B cell (primary cell): ENCODE data around the gene DOK7. TPM values are rescaled to one million over a fixed set of nuclear protein-coding genes. Genes with fewer than 3 reads are reported as not detected.

Experiments used
- ATAC-seq: fragments of 200-7000 bp; cut with Tn5 transposase; one replicate; pipeline ENCODE4 v1.10.0; 2021; ENCODE audit warnings: low read depth, mild to moderate bottlenecking, moderate number of reproducible peaks, moderate library complexity
- CTCF ChIA-PET: fragments of 350-600 bp; sonication (Branson Sonifier 250); formaldehyde crosslinking; loops from one replicate; lab custom pipeline; 2021; ENCODE audit warnings: antibody characterized with exemption, inconsistent platforms; lab: Charles Lee
- POLR2A ChIA-PET: fragments of 350-600 bp; sonication (Branson Sonifier 250); formaldehyde crosslinking; loops from one replicate; lab custom pipeline; 2021; ENCODE audit warnings: antibody characterized with exemption; lab: Charles Lee
- DNase-seq: peaks from one replicate; pipeline ENCODE4 v3.0.0; 2013
- H2AFZ ChIP-seq: 2 replicates; pipeline ENCODE4 v1.6.1; 2012; ENCODE audit warnings: mild to moderate bottlenecking, low read depth, low read length; ENCODE audit not compliant: insufficient read depth, poor library complexity, severe bottlenecking
- H3K27ac ChIP-seq, 2 donors: 1 replicate in 1 of 2; 2 replicates in 1 of 2; pipeline ENCODE4 v1.5.1; 2012 to 2013; ENCODE audit warnings: low read length in 2 of 2, mild to moderate bottlenecking in 2 of 2, moderate library complexity in 1 of 2
- H3K27me3 ChIP-seq, 4 experiments: fragments of 200-600 bp in 1 of 4; sonication (generic) in 1 of 4; replicated peaks in 1 of 4; 1 replicate in 2 of 4; 2 replicates in 2 of 4; pipeline versions ENCODE4 v1.6.1 to v1.7.0; 2013 to 2016; ENCODE audit warnings: low read length in 3 of 4, mild to moderate bottlenecking in 2 of 4, mixed read lengths in 1 of 4, moderate library complexity in 1 of 4; ENCODE audit not compliant: insufficient read depth in 4 of 4, control insufficient read depth in 3 of 4; ENCODE audit errors: control extremely low read depth in 1 of 4
- H3K36me3 ChIP-seq, 2 experiments: replicated peaks in 1 of 2; 1 replicate in 1 of 2; 2 replicates in 1 of 2; pipeline versions ENCODE4 v1.6.1 to v1.7.1; 2013; ENCODE audit warnings: low read length in 1 of 2; ENCODE audit not compliant: insufficient read depth in 2 of 2, control insufficient read depth in 1 of 2; ENCODE audit errors: control extremely low read depth in 1 of 2, extremely low read depth in 1 of 2
- H3K4me1 ChIP-seq, 2 donors: fragments of 200-600 bp in 1 of 2; sonication (generic) in 1 of 2; 1 replicate in 1 of 2; 2 replicates in 1 of 2; pipeline versions ENCODE4 v1.5.1 to v1.6.1; 2013 to 2017; ENCODE audit warnings: low read length in 2 of 2; ENCODE audit not compliant: control insufficient read depth in 2 of 2, insufficient read depth in 2 of 2
- H3K4me2 ChIP-seq: replicated peaks from 2 replicates; pipeline ENCODE3; 2012; ENCODE audit warnings: mild to moderate bottlenecking, low read depth, low read length; ENCODE audit not compliant: poor library complexity, severe bottlenecking
- H3K4me3 ChIP-seq, 5 experiments: fragments of 200-600 bp in 1 of 5; sonication (generic) in 1 of 5; 1 replicate in 3 of 5; 2 replicates in 2 of 5; pipeline versions ENCODE4 v1.5.1 to v1.7.0; 2011 to 2016; ENCODE audit warnings: low read length in 4 of 5, mild to moderate bottlenecking in 4 of 5, low read depth in 2 of 5, control low read depth in 1 of 5, moderate library complexity in 1 of 5; ENCODE audit not compliant: insufficient read depth in 1 of 5; ENCODE audit errors: control extremely low read depth in 1 of 5, extremely low read depth in 1 of 5
- H3K79me2 ChIP-seq: fragments of 200-600 bp; sonication (generic); one replicate; pipeline ENCODE4 v1.6.0; 2016; ENCODE audit warnings: low read length; ENCODE audit not compliant: control insufficient read depth, insufficient read depth
- H3K9ac ChIP-seq: fragments of 200-600 bp; sonication (generic); 2 replicates; pipeline ENCODE4 v1.6.1; 2017; ENCODE audit warnings: mild to moderate bottlenecking, low read length, moderate library complexity
- H3K9me3 ChIP-seq, 3 donors: one replicate each; pipeline versions ENCODE4 v1.6.1 to v1.7.1; 2013; ENCODE audit warnings: low read length in 2 of 3; ENCODE audit not compliant: control insufficient read depth in 2 of 3, insufficient read depth in 1 of 3; ENCODE audit errors: control extremely low read depth in 1 of 3
- H4K20me1 ChIP-seq: 2 replicates; pipeline ENCODE4 v1.6.0; 2012; ENCODE audit warnings: mild to moderate bottlenecking, low read length; ENCODE audit not compliant: insufficient read depth, control insufficient read depth, poor library complexity, severe bottlenecking
- H3K27ac Mint-ChIP-seq: one replicate; pipeline ENCODE4 v1.8.0; 2021; ENCODE audit warnings: mixed read lengths
- H3K27me3 Mint-ChIP-seq: one replicate; pipeline ENCODE4 v1.8.0; 2021; ENCODE audit warnings: mixed read lengths
- H3K4me1 Mint-ChIP-seq: one replicate; pipeline ENCODE4 v1.8.0; 2021; ENCODE audit warnings: mixed read lengths
- H3K4me3 Mint-ChIP-seq: one replicate; pipeline ENCODE4 v1.8.0; 2021; ENCODE audit warnings: mixed read lengths
- H3K9me3 Mint-ChIP-seq: one replicate; pipeline ENCODE4 v1.8.0; 2022; ENCODE audit warnings: mixed read lengths; ENCODE audit not compliant: insufficient read depth
- EZH2 ChIP-seq: IDR thresholded peaks from 2 replicates; pipeline ENCODE4 v1.6.1; 2012; ENCODE audit warnings: borderline replicate concordance, low read depth, mild to moderate bottlenecking, moderate library complexity, low read length; ENCODE audit not compliant: insufficient read depth, poor library complexity, severe bottlenecking
- WGBS: methylation state at CpG from one replicate; pipeline ENCODE4 v1.1.5; 2013; ENCODE audit warnings: missing lambda C conversion rate; ENCODE audit not compliant: insufficient coverage; 5-methylcytosine and 5-hydroxymethylcytosine counted together
- intact Hi-C: fragments of 100-400 bp; cut with micrococcal nuclease; formaldehyde crosslinking; loops from one replicate; pipeline ENCODE4 v1.10.0; 2022
- polyA plus RNA-seq: library from polyadenylated mRNA; depleted of rRNA; stranded (reverse); fragments of >200 nt; gene quantifications from 2 replicates; pipeline ENCODE4 v1.2.3, GENCODE V29; 2012
- total RNA-seq, 2 donors: library from RNA; stranded (reverse); fragments of 120-200 nt in 1 of 2; gene quantifications; 1 replicate in 1 of 2; 2 replicates in 1 of 2; pipeline versions ENCODE4 v1.2.3 to v1.2.4, GENCODE V29; 2013 to 2022
- TF ChIP-seq, protein P1 (sequence below): fragments of 200-600 bp; IDR thresholded peaks from one replicate; pipeline ENCODE4 v1.8.0; 2022; ENCODE audit warnings: antibody characterized with exemption, mild to moderate bottlenecking

Gene DOK7
- total and polyA plus RNA-seq, 2 donors (not counting 1 experiment from before 2014, with no cell fraction given) = 24.1 to 24.8 TPM

DNA sequence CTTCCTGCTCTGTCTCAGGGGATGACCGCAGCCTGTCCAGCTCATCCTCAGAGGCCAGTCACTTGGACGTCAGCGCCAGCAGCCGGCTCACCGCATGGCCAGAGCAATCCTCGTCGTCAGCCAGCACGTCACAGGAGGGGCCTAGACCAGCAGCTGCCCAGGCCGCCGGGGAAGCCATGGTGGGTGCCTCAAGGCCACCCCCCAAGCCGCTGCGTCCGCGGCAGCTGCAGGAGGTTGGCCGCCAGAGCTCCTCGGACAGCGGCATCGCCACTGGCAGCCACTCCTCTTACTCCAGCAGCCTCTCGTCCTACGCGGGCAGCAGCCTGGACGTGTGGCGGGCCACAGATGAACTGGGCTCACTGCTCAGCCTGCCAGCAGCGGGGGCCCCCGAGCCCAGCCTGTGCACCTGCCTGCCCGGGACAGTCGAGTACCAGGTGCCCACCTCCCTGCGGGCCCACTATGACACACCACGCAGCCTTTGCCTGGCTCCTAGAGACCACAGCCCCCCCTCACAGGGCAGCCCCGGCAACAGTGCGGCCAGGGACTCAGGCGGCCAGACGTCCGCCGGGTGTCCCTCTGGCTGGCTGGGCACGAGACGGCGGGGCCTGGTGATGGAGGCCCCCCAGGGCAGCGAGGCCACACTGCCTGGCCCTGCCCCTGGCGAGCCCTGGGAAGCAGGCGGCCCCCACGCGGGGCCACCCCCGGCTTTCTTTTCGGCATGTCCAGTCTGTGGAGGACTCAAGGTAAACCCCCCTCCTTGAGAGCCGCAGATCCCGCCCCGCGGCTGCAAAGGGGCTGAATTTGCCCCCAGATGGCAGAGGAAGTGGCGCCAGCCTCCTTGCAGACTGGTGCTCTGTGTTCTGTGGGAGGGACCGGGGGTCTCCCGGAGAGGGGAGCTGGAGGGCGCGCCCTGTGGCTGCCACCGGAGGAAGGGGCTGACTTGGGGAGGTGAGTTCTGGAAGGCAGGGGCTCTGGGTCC, 29.9 kb downstream of the DOK7 start:
- no peak overlapping the region for H3K4me3 Mint-ChIP-seq
- no peak for DNase-seq
- no peak overlapping the region for H3K27ac ChIP-seq
- TF ChIP-seq, protein P1, sequence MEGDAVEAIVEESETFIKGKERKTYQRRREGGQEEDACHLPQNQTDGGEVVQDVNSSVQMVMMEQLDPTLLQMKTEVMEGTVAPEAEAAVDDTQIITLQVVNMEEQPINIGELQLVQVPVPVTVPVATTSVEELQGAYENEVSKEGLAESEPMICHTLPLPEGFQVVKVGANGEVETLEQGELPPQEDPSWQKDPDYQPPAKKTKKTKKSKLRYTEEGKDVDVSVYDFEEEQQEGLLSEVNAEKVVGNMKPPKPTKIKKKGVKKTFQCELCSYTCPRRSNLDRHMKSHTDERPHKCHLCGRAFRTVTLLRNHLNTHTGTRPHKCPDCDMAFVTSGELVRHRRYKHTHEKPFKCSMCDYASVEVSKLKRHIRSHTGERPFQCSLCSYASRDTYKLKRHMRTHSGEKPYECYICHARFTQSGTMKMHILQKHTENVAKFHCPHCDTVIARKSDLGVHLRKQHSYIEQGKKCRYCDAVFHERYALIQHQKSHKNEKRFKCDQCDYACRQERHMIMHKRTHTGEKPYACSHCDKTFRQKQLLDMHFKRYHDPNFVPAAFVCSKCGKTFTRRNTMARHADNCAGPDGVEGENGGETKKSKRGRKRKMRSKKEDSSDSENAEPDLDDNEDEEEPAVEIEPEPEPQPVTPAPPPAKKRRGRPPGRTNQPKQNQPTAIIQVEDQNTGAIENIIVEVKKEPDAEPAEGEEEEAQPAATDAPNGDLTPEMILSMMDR = no peak
- no peak for TF ChIP-seq EZH2
- H3K36me3 ChIP-seq = peaks cover 0 to 25% of the 10 kb centered on the region in 2 experiments
- ATAC-seq = no peak
- no peak overlapping the region for H2AFZ ChIP-seq
- ChIA-PET POLR2A (no interaction called here), CTCF (interaction anchor here (1.0 kb wide), 1 partner anchor 12 kb away, joined by 5 read pairs; no protein-coding TSS in a partner anchor)
- peaks cover 3% of the 10 kb centered on the region for H3K79me2 ChIP-seq
- H3K4me3 ChIP-seq = no peak overlapping the region
- no peaks in the 10 kb centered on the region for H3K9me3 ChIP-seq
- H3K9me3 Mint-ChIP-seq = no peaks in the 10 kb centered on the region
- intact Hi-C loops = no loop called here
- peaks cover 20% of the 10 kb centered on the region for H3K4me1 Mint-ChIP-seq
- no peaks in the 10 kb centered on the region for H3K27me3 Mint-ChIP-seq
- 88% methylated on average over 55 of the region's 55 CpGs for WGBS
- H3K9ac ChIP-seq = no peak overlapping the region
- no peak overlapping the region for H3K27ac Mint-ChIP-seq
- H3K4me2 ChIP-seq = no peak overlapping the region
- peaks cover 0 to 11% of the 10 kb centered on the region in 2 donors for H3K4me1 ChIP-seq
- no peaks in the 10 kb centered on the region for H3K27me3 ChIP-seq
- H4K20me1 ChIP-seq = peaks cover 10% of the 10 kb centered on the region
